Limb (tissue), 2 donors: ENCODE measurements around the gene LARP1B.
"Not testable (repeated sequence)": the region's sequence is repeated elsewhere in the genome, so short reads cannot be mapped to it uniquely, and the experiment has no call there.

Experiments
- DNase-seq, 2 donors: peaks; one replicate each; pipeline ENCODE4 v3.0.0-alpha.2; 2016; ENCODE audit errors: extremely low spot score in 2 of 2

LARP1B gene

DNA sequence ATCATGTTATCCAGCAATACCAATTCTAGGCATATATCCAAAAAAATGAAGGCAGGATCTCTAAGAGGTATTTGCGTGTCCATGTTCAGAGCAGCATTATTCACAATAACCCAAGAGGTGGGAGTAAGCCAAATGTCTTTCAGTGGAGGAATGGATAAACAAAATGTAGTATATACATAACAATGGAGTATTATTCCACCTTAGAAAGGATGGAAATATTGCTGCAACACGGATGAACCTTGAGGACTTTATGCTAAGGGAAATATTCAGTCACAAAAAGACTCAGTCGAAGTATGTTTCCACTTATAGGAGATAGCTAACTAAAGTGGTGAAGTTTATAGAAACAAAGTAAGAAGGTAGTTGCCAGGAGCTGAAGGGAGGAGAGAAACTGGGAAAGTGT, 74.3 kb downstream of the LARP1B start:
- no peak for DNase-seq

GRCh38 chr4:128141866-128142265, 80.8 kb downstream of the LARP1B start:
- DNase-seq = no peak

GRCh38 chr4:128145727-128146126, 84.6 kb downstream of the LARP1B start:
- no peak for DNase-seq

DNA sequence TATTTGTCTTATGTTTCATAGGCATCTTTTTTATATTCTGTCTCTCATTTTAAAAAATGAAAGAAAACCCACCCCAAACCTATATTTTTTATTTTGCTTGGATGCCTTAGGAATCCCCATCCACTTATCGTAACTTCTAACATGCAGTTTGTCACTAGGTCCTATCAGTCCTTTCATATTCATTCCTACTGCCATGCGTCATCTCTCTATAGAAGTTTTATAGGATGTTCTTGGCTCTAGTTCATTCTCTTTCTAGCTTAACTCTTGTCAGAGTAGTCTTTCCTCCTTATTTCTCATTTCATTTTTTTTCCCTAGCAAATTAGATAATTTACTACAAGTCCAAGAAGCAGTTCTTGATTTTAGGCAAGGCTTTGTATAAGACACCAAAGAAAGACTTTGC, 92.7 kb downstream of the LARP1B start:
- no peak for DNase-seq

- DNase-seq = no peak
These were observed 94.2 kb downstream of the LARP1B start for GRCh38 chr4:128155231-128155855.

- no peak for DNase-seq
These were observed 94.9 kb downstream of the LARP1B start for GRCh38 chr4:128155874-128156456.

DNA sequence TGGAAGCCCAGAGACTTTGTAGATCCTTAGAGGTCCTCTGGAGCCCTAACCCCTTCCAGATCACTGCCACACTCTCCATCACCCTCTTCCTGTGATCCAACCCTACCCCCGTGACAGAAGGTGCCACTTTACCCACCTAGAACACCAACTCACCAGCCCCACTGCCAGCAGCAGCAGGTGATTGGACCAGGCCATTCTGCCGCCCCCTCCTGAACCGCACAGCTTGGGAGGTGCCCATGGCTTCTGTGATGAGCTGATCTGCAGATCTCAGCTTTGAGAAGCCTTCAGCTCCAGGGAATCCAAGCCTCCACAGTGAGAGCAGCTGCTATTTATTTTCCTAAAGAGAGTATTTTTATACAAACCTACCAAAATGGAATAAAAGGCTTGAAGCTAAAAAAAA, 95.4 kb downstream of the LARP1B start:
- DNase-seq = not testable (repeated sequence)

DNA sequence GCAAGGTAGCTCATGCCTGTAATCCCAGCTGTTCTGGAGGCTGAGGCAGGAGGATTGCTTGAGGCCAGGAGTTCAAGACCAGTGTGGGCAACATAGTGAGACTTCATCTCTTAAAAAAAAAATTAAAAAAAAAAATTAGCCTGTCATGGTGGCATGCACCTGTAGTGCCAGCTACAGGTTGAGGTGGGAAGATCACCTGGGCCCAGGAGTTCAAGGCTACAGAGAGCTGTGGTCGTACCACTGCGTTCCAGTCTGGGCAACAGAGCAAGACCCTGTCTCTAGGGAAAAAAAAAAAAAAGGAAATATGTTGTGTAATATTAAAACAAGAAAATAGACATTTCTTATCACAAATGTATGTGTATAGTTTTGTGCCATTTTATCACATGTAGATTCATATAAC, 97.8 kb downstream of the LARP1B start:
- DNase-seq = no peak

DNA sequence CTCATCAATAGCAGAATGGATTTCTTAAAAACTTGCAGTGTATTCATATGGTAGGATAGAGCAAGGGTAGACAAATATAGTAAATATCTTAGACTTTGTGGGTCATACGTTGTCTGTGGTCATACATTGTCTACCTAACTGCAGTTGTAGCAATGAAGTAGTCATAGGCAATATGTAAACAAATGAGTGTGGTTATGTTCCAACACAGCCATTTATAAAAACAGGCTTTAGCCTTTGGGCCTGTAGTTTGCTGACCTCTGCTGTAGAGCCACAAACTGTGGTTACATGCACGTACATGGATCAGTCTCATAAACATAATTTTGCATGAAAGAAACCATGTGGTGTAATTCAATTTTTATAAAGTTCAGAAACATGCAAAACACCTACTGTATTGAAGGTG, 98.9 kb downstream of the LARP1B start:
- DNase-seq = no peak

GRCh38 chr4:128161138-128161537, 100.0 kb downstream of the LARP1B start:
- DNase-seq = no peak

DNA sequence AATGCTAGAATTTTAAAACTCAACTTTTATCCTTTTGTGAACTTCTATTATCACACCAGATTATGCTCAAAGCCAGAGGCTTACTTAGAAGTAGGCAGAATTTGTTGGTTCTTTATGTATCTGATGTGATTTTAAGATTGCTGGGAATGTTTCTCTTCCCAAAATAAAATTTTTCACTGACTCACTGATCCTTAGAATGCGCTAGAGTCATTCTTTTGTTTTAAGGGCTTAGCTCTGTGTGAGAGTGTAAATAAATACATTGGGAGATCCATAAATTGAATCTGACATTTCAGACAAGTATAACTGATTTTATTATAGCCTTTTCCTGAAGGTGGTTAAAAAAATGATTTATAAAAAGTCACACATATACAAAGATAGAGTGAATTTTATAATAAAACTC, 101.3 kb downstream of the LARP1B start:
- no peak for DNase-seq

DNA sequence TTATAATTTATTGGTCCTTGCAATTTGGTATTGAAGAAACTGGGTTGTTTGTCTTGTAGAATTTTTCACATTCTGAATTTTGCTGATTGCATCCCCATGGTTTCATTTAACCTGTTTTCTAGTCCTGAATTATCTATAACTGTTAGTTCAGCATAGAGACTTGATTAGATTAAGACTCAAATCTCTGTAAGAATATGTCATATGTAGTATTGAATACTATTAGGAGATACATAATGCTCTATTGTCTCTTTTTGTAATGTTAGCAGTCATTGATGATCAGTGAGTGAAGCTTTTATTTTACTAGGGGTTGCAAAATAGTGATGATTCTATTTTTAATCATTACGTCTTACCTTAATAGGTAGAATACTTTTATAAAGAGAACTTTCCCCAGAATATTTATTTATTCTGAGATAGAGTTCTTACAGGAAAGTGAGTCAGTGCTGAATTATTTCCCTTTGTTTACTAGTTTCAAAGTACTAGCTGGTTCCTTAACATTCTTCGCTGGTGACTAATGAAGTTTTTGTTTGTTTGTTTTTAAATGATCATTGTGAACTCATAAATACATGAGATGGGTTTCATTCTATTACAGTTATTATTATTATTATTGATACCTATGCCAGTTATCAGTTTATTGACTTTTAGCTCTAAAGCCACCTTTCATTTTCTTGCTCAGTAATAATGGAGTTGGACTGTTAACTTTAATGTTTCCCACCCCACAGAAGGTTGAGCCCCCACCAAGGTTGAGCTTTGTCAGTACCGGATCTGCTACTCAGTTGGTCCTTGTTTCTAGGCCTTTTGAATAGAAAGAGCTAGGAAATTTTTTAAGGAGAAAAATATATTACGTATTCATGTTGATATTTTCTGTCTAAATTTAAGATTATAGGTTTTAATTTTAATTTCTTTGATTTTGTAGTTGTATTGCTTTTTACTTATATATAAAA, 102.3 kb downstream of the LARP1B start:
- no peak for DNase-seq

DNA sequence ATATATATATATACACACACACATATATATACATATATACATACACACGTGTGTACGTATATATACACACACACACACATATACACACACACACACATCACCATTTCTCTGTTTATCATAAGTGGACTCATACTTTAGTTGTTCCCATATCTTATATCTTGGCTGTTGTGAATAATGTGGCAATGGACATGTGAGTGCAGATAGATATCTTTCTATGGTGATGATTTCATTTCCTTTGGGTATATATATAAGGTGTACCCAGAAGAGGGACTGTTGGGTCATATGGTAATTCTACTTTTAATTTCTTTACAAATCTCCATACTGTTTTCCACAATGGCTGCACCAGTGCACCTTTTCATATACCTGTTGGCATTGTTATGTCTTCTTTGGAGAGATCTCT, 105.9 kb downstream of the LARP1B start:
- DNase-seq = no peak

GRCh38 chr4:128168701-128169100, 107.6 kb downstream of the LARP1B start:
- no peak for DNase-seq

DNA sequence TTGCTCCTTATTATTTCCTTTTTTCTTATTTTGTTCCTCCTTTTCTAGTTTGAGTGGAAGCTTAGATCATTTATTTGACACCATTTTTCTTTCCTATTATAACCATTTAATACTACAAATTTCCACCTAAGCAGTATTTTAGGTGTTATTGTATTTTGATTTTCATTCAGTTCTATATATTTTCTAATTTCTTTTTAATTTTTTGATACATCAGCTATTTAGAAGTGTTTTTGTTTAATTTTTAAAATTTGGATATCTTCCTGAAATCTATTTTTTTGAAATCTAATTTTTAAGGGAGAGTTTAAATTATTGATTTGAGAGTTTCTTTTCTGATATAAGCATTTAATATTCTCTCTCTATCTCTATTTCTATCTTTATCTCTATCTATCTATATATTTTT, 108.1 kb downstream of the LARP1B start:
- DNase-seq = no peak

- DNase-seq = no peak
These were observed 115.5 kb downstream of the LARP1B start for GRCh38 chr4:128176643-128177042.

DNA sequence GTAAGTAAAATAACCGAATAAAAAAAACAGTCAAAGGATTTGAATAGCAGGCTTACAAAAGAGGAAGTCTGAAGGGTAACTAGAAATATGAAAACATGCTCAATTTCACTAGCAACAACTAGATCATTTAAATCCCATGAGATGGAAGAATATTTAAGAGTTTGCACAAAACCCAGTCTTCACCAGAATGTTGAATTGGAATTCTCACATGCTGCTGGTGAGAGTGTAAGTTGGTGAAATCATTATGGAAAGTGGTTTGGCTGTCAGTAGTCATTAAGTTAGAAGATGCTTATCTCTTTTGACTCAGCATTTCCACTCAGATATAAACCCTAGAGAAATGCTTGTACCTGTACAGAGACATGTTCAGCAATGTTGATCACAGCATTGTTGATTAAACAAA, 116.4 kb downstream of the LARP1B start:
- DNase-seq = no peak

DNA sequence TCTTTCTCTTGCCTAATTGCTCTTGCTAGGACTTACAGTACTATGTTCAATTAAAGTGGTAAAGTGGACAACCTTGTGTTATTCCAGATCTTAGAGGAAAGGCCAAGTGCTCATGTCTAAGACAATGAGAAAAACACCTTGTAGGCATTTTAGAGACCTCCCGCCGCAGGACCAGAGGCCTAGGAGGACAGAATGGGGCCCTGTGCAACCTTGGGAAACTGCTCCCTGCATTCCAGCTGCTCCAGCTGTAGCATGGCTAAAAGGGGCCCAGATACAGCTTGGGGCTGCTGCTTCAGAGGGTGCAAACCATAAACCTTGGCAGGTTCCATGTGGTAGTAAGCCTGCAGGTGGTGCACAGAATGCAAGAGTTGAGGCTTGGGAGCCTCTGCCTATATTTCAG, 125.5 kb downstream of the LARP1B start:
- DNase-seq = no peak

- peak; percentile 71 to 75 for DNase-seq
These were observed 130.1 kb downstream of the LARP1B start for GRCh38 chr4:128191115-128191781.

GRCh38 chr4:128220286-128221235, 159.4 kb downstream of the LARP1B start:
- no peak for DNase-seq

GRCh38 chr4:128221586-128221985, 160.5 kb downstream of the LARP1B start:
- DNase-seq = no peak
